Fibroblast of pulmonary artery (primary cell): Measurements from ENCODE around the gene GPR39.

Experiments used
- DNase-seq: peaks from one replicate; pipeline ENCODE4 v3.0.0-alpha.2; 2010; ENCODE audit warnings: low read depth
- H3K4me3 ChIP-seq: replicated peaks from 2 replicates; pipeline ENCODE4 v1.5.1; 2011; ENCODE audit warnings: low read depth, mild to moderate bottlenecking, control low read depth, low read length, moderate library complexity
- CTCF ChIP-seq: IDR thresholded peaks from 2 replicates; pipeline ENCODE4 v1.5.1; 2011; ENCODE audit warnings: mild to moderate bottlenecking, control low read depth, low read length, inconsistent platforms; ENCODE audit errors: missing control alignments

The GPR39 gene

GRCh38 chr2:132607426-132608090 lies 191.0 kb downstream of the GPR39 start:
- H3K4me3 ChIP-seq, result no peak overlapping the region
- DNase-seq, result no peak
- TF ChIP-seq CTCF, result no peak

GRCh38 chr2:132608311-132608710 lies 191.7 kb downstream of the GPR39 start:
- H3K4me3 ChIP-seq, result no peak overlapping the region
- no peak for TF ChIP-seq CTCF
- DNase-seq, result no peak

- no peak overlapping the region for H3K4me3 ChIP-seq
- DNase-seq, result no peak
- no peak for TF ChIP-seq CTCF
Measured at GRCh38 chr2:132609101-132609890, 192.7 kb downstream of the GPR39 start.

- no peak overlapping the region for H3K4me3 ChIP-seq
- DNase-seq, result no peak
- TF ChIP-seq CTCF, result no peak
Measured at GRCh38 chr2:132611719-132612118, 195.1 kb downstream of the GPR39 start.

GRCh38 chr2:132615329-132616085 lies 198.9 kb downstream of the GPR39 start:
- no peak for TF ChIP-seq CTCF
- DNase-seq, result no peak
- no peak overlapping the region for H3K4me3 ChIP-seq

- no peak for DNase-seq
- TF ChIP-seq CTCF, result no peak
- no peak overlapping the region for H3K4me3 ChIP-seq
Measured at GRCh38 chr2:132617989-132618388, 201.4 kb downstream of the GPR39 start.
